HG02642 (cell line): ENCODE measurements around the gene WFS1.

Experiments used
- ATAC-seq: cut with Tn5 transposase; IDR thresholded peaks from one replicate; pipeline ENCODE4 v1.9.1; 2021; ENCODE audit warnings: mild to moderate bottlenecking; ENCODE audit not compliant: unreplicated experiment, poor library complexity

Gene WFS1

GRCh38 chr4:6334203-6334887, 64.7 kb downstream of the WFS1 start:
- ATAC-seq = no peak

- no peak for ATAC-seq
Measured at GRCh38 chr4:6335040-6335590, 65.5 kb downstream of the WFS1 start.

- no peak for ATAC-seq
Measured at GRCh38 chr4:6336166-6336565, 66.5 kb downstream of the WFS1 start.

DNA sequence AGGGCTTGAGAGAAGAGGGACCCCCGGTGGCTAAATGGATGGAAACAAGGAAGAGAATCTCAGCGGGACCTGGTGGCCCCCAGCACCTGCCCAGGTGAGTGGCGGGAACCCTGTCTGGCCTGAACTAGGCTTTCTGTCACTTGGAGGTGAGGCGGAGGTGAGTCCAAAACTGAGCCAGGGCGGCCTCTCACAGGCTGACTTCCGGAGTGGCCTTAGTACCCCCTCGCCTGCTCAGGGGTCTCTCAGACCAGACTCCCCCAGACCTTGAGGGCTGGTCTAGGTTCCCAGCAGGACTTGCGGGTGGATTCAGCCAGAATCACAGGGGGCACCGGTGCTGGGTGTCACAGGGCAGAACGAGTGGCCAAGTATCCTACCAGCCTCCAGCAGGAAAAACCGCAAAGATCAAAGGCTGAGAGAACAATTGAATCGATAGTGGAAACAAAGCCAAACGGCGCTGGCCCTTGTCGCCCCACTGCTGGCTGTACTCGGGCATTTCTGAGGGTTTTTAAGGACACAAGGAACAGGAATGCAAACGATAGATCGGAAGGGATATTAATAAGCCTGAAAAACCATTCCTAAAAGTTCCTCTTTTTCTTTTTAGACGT, 67.8 kb downstream of the WFS1 start:
- no peak for ATAC-seq

DNA sequence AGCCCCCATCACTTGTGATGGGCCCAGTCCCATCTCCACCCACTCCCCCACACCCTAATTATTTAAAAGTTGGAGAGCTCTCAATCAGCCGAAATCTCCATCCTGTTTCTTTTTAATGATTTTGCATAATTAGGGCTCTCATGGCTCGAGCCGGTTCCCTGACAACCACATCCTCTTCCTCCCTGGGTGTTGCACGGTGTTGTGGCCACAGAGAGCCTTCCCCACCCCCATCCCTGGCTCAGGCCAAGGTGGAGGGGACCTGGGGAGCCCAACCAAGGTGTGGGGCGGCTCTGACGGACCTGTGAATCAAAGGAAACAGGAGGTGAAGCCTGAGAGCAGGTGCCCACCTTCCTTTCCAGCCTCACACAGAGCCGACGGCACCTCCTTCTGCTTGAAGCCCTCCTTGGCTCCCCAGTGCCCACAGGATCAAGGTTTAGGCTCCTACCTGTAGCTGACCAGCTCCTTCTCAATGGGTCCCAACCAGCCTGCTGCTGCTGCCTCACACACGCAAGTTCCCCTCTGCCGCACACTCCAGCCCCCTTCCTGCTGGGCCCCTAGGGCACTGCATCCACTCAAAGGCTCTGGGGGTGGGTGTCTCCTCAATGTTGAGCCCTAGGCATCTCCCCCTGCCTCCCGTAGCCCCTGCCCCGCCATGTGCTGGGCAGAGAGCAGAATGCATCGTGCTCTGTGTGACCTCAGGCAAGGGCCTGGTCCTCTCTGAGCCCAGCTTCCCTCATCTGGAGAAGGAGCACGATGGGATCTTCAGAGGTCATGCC, 68.7 kb downstream of the WFS1 start:
- no peak for ATAC-seq

- ATAC-seq = no peak
Measured at GRCh38 chr4:6338951-6339817, 69.5 kb downstream of the WFS1 start.

GRCh38 chr4:6339818-6340445, 70.3 kb downstream of the WFS1 start:
- no peak for ATAC-seq

DNA sequence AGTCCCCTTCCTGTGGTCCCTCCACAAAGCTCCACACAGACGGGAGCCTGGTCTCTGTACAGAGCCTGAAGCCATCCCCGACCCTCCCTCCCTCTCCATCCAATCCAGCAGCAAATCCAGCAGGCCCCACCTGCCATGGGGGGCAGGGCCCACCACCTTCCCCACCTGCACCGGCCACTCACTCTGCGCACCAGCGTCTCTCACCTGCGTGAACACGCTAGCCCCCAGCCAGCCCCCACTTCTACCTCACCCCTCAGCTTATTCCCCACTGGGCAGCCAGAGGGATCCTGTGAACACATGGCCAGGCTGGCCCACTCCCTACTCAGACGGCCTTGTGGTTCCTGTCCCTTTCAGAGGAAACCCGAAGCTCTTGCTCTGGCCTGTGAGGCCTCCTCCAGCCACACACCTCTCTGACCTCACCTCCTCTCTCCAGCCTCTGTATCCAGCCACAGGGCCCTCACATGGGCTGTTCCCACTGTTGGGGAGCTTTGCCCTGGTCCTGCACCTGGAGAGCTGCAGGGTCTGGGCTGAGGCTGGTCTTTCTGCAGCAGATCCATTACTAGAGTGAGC, 70.9 kb downstream of the WFS1 start:
- ATAC-seq = no peak

- ATAC-seq = no peak
Measured at GRCh38 chr4:6341696-6342095, 72.0 kb downstream of the WFS1 start.

DNA sequence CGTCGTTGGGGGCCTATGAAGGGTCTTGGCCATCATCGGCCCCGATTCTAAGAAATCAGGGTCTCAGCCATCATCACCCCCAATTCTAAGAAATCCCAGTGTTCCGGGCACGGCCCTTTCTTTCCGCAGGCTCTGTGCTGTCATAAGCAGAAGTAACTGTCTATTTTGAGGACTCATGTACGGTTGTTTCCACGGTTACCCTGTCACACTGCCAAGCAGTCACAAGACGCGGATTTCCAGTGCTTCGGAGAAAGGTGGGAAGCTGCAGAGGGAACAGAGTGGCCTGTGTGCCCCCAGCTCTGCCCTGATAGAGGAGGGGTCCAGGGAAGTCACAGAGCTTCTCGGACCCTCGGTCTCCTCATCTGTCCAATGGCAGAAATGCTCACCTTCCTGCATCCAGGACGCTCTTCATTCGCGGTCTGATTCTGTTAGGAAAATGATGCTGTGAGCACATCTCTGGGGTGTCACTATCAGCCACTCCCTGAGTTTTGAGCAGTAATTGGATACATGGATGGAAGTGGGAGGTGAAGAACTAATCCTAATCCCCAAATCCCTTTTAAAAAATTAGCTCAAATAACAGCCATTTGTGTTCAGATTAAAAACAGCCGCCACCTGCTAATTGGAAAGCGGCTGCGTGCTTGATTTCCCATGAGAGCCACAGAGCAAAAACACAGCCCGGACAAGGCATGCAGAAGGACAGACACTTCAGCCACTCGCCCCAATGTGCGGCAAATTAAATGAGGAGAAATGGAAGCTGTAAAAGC, 73.1 kb downstream of the WFS1 start:
- no peak for ATAC-seq

DNA sequence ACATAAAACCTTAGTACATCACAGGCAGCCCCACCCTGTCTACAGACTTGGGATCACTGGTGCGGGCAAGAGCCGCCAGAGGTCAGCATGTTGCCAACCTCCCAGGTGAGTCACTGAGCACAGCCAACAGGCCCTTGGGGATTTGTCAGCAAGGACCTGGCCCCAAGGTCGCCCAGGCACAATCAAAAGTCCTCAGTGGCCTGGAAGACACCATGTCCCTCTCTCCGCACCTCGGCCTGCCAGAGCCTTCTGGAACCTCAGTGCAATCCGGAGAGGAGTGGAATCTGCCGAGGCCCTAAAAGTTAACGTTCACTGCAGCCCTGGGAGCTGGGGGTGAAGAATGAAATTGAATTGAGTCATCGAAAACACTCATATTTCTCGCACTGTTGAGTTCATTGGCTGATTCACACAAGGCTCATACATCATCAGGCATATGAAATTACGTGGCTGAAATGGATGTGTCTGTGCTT, 74.3 kb downstream of the WFS1 start:
- no peak for ATAC-seq

DNA sequence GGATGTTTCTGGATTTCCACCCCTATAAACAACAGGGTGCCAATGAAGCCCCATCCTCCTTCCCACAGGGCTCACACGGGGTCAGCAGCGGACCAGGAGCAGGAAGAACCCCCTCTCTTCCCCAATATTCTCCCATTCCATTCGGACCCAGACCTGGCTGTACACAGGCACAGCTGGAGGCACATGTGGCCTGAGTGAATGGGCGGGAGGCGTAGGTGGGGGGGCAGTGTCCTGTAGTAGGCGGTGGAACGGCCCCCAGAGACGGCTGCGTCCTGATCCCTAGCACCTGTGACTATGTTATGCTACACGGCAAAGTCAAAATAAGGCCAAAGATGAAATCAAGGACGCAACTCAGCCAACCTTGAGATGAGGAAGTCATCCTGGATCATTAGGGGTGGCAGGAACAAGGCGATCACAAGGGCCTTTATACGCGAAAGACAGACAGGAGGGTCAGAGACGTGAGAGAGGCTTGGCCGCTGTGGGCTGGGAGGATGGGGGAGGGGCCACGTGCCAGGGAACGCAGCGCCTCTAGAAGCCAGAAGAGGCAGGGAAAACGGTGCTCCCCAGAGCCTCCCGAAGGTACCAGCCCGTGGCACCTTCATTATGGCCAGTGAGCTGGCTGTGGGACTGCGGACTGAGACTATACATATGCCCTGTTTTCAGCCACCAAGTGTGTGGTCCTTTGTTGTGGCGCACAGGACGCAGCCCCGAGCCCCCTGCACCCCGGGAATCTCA, 75.6 kb downstream of the WFS1 start:
- no peak for ATAC-seq

DNA sequence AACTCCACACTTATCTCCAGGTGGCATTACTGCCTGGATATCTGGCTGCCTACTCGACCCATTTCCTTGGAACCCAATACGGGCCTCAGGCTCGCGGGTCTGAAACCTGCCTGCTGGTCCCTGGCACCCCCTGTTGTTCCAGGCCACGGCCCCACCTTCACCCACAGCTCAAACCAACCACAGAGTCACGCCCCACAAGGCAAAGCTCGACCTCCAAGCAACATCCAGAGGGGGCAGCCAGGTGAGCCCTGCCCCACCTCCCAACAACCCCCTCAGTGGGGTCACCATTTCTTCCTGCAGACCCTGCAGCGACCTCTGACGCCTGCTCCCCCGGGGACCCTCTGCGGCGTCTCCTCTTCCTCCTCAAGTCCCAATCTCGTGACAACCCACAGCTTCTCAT, 76.2 kb downstream of the WFS1 start:
- no peak for ATAC-seq

DNA sequence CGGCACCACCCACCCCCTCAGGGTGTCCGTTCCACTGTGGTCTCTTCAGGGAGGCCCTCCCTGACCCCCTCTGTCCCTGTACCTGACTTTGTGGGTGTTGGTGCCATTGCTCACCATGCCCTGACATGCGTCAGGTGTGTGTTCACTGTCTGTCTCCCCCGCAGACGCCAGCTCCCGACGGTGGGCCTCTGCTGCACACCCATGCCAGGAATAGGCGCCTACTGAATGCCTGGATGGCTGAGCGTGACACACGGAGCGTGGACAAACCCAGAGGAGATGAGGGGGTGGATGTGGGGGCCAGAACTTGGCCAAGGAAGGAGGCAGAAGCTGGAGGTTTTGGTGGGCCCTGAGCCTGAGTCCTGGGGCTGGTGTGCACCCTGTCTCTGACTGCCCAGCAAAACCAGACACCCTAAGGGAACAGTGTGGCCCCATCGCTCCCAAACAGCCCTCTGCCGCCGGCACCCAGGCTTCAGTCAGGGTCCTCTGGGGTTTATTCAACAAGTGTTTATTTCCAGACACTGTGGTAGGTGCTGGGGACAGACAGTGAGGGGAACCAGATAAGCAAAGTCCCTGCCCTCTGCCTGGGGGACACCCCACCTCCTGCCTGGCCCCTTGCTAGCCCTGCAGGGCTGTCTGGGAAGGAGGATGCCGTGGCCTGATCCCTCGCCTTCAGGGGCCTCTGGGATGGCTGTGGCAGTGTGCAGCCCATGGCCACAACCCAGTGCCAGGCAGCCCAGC, 76.9 kb downstream of the WFS1 start:
- ATAC-seq = no peak

DNA sequence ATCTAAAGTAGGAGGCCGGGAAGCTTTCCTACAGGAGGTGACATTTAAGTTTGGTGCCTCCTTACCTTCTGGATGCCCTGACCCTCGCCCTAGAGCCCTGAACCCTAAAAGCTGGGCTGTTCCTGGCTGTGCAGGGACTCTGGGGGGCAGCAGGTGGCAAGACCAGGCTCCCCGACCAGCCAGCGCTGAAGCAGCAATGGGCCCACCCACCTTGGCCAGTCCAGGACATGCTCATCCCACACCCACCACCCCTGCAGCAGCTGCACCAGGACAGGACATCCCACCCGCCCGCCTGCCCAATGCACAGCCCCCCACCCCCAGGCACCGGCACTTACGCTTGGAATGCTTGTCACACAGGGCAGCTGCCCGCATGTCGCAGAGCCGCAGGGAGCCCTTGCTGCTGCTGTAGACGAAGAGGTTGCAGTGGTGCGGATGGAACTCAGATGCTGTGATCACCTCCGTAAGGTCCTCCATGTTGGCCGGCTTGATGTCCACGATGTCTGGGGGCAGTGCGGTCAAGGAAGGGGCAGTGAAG, 77.9 kb downstream of the WFS1 start:
- no peak for ATAC-seq

GRCh38 chr4:6348408-6348807, 78.8 kb downstream of the WFS1 start:
- ATAC-seq = no peak
